Ovary (tissue), 3 donors: ENCODE measurements around the gene ARHGEF7.

Experiments used
- EP300 ChIP-seq: sonication (generic); formaldehyde crosslinking; IDR thresholded peaks from one replicate; pipeline ENCODE4 v1.6.1; 2017; ENCODE audit warnings: antibody characterized with exemption
- POLR2A ChIP-seq: fragments of 450-650 bp; IDR thresholded peaks from one replicate; pipeline ENCODE4 v1.6.1; 2017; ENCODE audit warnings: antibody characterized with exemption, mild to moderate bottlenecking, moderate library complexity
- TF ChIP-seq, protein P1 (sequence below), 3 donors: fragments of 450-650 bp in 2 of 3; fragments of 200-600 bp in 1 of 3; IDR thresholded peaks; one replicate each; pipeline versions ENCODE4 v1.5.1 to v1.8.0; 2016 to 2022; ENCODE audit warnings: antibody characterized with exemption in 3 of 3, mild to moderate bottlenecking in 1 of 3
- donor health status: DM: no; HTN: no; CAD: no.

- TF ChIP-seq, protein P1, sequence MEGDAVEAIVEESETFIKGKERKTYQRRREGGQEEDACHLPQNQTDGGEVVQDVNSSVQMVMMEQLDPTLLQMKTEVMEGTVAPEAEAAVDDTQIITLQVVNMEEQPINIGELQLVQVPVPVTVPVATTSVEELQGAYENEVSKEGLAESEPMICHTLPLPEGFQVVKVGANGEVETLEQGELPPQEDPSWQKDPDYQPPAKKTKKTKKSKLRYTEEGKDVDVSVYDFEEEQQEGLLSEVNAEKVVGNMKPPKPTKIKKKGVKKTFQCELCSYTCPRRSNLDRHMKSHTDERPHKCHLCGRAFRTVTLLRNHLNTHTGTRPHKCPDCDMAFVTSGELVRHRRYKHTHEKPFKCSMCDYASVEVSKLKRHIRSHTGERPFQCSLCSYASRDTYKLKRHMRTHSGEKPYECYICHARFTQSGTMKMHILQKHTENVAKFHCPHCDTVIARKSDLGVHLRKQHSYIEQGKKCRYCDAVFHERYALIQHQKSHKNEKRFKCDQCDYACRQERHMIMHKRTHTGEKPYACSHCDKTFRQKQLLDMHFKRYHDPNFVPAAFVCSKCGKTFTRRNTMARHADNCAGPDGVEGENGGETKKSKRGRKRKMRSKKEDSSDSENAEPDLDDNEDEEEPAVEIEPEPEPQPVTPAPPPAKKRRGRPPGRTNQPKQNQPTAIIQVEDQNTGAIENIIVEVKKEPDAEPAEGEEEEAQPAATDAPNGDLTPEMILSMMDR (IDR thresholded peaks at IDR 0.05), result no peak
- TF ChIP-seq POLR2A (no peak), EP300 (no peak)
These were observed 167.9 kb downstream of the ARHGEF7 start for GRCh38 chr13:111282997-111283396.
